ENCODE measurements around the gene PLEKHA8.
A peak's percentile ranks its signal among the peaks of the same experiment; 100 is the strongest.

Gene PLEKHA8

DNA sequence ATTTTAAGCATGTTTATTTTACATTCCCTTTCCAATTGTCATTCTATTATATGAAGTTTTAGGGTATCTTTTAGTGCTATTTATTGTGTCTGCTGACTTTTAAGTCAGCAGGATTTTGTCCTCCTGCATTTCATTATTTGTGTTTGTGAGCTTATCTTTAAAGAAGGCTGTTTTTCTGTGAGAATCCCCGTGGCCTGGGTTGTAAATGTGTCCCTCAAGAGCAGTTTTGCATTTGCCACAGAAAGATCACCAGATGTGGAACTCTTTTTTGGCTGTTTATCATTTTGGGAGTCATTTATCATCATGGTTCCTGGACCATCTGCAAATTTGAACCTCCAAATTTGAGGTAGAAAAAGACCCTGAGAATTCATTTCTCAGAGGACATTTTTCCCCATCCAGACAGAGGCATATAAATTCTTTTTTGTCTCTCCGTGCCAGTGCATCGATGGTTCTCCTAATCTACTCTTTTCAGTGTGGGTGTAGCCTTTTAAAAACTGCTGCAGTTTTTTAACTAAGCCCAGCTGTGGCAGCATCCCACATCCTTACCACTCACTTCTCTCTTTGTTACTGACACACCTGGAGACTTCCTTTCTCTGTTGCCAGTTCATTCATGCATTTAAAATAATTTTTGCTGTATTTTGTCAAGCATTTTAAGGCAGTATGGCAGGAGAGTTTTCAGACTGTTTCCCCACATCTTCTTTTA lies 86.5 kb downstream of the PLEKHA8 start:
- no peak for DNase-seq

DNA sequence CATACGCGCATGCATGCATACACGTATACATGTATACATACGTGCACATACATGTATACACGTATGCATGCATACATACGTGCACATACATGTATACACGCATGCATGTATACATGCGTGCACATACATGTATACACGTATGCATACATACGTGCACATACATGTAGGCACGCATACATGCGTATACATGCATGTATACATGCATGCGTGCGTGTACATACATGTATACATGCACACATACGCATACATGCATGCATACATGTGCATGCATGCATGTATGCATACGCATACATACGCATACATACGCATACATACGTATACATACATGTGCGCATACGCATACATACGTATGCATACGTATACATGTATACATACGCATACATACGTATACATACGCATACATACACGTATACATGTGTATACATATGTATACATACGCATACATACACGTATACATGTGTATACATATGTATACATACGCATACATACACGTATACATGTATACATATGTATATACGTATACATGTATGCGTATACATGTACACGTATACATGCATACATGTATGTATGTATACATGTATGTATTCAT lies 87.6 kb downstream of the PLEKHA8 start:
- DNase-seq = no peak

DNA sequence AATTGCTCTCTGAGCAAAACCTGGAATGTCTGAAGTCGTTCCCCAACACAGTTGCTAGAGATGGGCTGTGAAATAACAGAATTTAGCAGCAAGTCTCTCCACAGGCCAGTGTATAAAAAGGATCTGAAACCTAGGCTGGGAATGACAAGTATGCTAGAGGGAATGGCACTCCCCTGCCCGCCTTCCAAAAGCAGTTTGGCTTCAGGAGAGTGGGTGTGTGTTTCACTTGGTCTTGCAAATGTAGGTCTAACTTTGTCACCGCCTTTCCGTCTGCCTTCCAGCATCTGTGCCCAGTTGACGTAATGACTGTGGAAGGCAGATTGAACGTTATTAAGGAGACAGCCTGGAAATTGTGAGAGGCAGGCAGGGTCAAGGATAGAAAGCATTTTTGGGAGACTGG lies 88.6 kb downstream of the PLEKHA8 start:
- DNase-seq = no peak

DNA sequence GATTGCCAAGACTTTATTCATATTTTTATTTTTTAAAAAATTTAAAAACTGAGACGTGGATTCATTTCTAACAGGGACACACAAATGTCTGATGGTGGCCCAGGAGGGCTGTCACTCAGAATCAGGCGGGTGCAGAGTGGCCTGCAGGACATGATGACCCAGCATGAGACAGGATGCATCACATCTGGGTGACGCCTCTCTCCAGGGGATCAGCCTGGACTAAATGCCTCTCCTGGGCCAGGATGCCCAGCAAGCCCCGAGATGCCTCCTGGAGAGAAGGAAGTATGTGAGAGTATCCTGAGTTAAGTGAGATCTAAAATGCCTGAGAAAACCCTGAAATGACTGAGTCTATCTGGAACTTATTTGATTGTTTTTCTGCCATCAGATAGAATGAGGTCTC lies 89.7 kb downstream of the PLEKHA8 start:
- DNase-seq = no peak

DNA sequence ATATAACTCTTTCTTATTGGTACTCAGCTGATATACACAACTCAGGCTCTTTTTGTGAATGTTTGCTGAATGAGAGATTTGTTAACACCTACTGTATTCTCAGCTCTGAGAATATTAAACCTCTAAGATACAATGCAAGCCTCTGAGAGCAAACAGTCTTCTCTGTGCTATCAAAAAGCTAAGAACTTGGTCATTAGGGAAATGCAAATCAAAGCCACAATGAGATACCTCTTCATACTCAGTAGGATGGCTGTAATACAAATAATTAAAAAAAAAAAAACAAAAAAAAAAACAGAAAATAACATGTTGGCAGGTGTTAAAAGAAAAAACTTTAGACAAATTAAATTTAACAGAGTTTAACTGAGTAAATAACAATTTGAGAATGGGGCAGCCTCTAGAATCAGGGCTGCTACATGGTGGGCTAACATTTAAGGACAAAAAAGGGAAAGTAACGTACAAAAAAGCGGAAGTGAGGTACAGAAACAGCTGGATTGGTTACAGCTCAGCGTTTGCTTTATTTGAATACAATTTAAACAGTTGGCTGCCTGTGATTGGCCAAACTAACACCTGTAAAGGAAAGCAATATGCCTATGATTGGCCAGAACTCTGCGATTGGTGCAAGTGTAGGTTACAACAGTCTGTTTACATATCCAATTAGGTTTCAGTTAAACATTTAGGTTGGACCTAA lies 91.8 kb downstream of the PLEKHA8 start:
- DNase-seq = no peak

DNA sequence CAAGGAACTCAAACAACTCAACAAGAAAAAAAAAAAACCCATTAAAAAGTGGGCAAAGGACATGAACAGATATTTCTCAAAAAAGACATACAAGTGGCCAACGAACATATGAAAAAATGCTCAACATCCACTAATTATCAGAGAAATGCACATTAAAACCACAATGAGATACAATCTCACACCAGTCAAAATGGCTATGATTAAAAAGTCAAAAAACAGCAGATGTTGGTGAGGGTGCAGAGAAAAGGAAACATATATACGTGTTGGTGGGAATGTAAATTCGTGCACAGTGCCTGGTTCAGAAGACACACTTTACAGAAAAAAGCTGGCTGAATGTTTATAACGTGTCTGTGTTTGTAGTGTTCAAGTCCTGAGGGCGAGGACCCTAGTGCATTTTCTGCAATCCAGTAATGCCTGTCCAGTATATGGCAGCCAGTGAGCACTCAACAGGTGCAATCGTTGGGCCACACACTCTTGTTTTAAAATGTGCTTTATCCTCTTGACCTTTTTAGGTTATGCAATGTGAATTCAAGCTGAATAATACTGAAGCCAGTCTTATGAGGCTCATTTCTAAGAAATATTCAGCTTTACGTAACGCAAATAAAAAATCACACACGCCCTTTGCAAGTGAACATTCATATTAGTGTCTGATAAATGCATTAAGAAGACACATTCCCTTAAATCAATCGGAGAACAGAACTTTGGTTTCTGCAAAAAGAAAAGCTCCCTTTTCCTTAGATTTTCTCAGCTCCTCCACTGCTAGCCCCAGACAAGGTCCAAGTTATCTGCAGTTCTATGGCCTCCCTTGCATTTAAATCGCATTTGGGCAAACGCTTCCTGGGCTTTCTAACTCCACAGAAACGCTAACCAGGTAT lies 105.8 kb downstream of the PLEKHA8 start:
- DNase-seq = no peak

DNA sequence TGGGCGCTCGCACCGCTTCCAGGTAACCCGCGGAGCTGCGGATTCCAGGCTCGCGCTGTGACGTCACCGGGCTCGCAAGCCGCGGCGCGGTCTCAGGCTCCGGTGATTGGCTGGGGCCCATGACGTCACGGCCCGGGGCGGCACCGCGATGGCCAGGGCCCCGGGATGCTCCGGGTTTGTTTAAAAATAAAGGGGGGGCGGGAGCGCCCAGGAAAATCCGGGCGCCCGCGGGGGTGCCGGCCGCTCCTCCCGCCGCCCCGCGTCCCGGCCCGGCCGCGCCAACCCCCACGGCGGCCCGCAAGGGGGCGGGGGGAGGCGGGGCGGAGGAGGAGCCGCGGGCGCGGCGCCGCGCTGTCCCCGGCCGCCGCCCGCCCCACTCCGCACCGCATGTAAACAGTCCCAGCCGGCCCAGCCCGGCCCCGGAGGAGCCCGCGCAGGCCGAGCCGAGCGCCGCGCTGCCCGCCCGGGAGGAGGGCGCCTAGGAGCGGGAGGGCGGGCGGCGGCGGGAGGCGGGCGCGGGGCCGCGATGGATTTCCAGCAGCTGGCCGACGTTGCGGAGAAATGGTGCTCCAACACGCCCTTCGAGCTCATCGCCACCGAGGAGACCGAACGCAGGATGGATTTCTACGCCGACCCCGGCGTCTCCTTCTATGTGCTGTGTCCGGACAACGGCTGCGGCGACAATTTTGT lies 106.5 kb downstream of the PLEKHA8 start, which contains the start of gene MTURN:
TSS of gene MTURN (plus strand) at position 376 of the 690 bp plus-strand sequence. CDS start at position 527, 151 bp downstream.
- peak; percentile 89 for DNase-seq

DNA sequence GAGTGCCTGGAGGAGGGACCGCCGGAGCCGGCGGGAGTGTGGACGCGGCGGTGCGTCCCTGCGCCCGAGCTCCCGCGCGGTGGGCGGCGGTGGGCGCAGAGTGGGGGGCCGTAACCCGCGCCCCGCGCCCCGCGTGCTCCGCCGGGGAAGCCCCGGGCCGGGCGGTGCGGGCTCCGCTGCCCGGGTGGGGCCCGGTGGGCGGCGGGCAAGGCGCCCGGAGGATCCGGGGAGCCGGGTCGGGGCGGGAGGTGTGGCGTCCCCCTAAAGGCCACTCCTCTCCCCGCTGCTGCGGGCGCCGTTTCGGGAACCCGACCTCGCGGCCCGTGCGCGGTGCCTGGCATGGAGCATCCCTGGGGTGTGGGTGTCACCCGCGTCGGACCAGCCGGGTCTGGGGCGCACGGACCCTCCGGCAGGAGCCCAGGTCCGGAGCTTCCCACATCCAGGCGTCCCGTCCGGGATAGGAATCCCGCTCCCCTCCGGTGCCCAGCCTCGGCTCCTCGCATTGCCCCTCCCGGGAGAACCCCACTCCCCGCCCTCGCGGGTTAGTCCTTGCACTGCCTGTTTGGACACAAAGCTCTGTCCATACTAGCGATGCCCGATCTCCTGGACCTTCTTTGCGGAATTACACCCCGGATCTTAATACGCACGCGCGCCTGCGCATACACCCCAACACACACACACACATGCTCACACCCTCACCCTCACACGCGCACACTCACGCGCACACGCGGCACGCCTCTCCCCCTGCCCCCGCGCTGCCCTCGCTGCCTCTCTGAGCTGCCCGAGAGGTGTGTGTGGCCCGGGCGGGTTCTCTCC lies 107.3 kb downstream of the PLEKHA8 start:
- DNase-seq = peak; percentile 65

DNA sequence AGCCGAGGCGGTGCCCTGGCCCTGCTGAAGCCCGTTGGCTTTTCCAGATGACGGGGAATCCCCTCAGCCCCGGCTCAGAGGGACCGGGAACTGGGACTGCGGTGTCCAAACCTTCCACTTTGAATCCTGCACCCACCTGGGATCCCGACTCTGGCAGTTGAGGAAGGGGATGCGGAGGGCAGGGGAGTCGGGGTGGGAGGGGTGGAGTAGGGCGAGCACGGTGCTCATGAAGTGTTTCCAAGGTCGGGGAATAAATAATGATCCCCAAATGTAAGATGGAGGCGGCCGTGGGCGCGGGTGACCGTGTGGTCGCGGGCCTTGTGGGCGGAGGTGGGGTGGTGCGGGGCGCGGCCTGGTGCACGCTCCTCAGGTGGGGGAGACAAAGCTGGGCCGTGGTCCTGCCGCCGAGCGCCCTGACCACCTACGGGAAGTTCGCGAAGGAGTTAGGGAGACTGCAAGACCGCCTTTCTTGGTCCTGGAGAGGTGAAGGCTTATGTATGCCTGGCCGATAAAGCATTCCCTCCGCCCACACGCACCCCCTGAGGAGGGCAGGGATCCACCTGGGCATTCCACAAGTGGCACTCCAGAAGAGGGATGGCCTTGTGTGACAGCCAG lies 108.0 kb downstream of the PLEKHA8 start:
- DNase-seq = no peak

DNA sequence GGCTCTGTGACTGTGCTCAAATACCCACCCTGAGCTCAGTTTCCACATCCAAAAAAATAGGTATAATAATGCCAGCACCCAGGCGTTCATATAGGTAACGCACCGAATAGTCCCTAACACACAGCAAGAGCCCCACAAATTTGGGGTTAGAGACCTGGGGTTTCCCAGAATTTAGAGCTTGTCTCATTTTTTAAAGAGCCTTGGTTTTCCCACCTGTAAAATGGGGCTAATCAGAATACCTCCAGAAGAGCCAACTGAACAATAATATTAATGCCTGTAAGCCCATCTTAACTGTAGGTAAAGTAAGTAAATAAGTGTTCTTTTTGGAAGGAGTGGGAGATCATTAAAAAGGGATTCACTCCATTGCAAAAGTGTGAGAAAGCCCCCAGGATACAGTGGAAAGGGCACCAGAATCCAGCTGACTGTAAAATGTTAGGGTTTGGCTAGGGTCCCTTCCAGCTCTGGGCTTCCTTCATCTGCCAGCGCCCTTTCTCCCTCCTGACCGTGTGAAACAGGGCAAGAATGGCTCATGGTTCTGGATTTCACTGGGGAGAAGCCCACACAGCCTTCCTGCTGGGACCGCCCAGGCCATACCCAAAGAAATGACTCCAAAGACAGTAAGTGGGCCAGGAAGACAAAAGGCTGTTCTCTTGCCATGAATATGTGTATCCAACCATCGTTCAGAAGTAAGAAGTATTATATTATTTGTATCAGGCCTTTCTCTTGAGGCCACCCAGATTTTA lies 108.7 kb downstream of the PLEKHA8 start:
- no peak for DNase-seq

DNA sequence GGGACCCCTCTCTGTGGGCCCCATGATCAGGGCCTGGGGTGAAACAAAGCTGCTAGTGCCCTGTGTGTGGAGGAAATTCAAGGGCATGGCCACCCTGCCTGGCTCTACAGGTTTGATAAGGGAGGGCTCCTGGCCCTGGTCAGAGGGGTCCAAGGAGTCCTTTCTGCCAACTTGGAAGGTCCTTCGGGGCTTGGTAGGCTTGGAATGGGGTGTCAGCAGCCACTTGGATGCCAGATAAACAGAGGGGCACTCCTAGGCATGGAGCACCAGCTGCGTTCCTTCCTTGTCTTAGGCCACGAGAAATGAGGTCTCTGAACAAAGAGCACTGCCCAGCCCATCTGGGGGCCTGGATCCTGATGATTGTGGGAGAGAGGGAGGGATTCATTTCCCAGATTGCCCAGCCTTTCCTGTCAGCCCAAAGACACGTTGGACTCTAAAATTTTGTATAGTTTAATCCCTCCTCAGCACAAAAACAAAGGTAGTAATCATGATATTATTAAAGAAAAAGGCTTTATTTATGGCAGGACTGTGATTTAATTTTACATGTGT lies 111.7 kb downstream of the PLEKHA8 start:
- no peak for DNase-seq

DNA sequence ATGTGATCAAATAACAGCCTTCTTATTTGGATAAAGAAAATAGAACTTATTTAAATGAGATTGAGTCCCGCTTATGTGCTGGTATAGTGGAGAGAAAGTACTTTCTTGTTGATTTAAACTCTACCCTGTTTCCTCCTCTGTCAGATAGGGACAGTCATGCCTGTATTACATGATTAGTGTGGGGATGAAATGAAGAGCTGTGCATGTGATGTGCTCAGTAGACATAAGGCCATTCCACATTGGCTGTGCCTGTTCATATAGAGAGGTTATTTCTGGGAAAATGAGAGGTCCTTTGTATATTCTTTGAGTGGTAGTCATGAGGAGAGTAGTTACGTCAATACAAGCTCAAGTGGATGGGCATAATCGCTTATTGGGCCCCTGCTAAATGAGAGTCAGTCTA lies 112.2 kb downstream of the PLEKHA8 start:
- no peak for DNase-seq

DNA sequence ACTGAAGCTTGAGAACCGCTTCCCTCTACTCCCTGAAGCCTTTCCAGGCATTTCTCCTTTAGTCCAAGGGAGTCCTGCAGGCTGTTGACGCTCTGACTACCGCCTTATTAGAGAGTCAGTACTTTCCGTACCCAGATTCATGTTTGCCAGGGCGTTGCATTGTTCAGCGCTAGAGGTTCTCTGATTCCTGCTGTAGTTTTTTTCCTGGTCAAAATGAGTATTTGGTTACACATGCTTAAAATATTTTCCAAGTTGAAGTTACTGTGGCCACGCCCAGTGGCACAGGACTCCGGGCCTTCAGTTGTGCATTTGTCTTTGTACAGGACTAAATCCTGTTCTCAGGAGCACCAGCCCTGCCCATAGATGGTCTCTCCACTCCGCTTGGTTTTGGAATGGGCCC lies 114.5 kb downstream of the PLEKHA8 start:
- DNase-seq = no peak

DNA sequence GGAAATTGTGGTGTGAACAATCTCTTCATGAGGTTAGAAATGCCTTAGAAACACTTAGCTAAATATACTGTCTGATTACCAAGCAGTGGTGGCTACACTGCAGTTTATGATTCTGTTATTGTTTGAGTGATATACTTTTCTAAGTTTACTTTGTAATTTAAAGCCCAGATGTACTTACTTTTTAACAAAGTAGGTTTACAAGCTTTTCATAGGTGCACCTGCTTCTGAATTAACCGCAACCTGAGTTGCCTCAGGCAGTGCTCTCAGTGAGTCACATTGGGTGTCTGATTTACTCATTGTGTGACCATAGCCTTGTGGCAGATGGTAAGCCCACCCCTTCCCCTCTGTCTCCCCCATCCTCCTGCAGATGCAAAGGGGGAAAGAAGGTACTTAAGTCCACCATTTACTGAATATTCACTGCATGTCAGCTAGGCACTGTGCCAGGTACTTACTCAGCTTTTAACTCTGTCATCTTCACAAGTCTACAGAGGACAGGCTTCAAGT lies 115.6 kb downstream of the PLEKHA8 start:
- DNase-seq = no peak

DNA sequence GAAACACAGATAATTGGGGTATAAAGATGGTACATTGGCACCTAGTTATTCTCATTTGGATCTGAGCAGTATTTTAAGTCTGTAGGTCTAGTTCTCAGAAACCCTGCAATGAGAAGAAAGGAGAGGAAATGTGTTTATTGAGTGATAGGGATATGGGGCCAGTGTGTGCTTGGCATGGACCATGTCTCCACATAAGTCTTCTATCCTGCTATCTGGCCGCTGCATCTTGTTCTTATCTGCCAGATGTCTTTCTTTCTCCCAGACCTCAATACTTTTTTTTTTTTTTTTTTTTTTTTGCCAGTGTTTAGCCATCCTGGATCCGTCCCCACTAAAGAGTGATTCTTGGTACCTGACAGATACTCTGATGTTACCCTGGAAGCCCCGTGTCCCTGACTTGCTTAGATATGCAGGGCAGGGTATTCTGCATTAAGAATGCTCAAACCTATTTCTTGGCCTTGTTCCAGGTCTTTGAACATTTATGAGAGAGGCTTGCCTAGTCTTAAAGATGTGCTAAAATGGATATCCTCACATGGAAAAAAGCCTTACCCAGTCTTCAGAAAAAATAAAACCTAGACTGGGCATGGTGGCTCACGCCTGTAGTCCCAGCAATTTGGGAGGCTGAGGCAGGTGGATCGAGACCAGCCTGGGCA lies 116.6 kb downstream of the PLEKHA8 start:
- no peak for DNase-seq

DNA sequence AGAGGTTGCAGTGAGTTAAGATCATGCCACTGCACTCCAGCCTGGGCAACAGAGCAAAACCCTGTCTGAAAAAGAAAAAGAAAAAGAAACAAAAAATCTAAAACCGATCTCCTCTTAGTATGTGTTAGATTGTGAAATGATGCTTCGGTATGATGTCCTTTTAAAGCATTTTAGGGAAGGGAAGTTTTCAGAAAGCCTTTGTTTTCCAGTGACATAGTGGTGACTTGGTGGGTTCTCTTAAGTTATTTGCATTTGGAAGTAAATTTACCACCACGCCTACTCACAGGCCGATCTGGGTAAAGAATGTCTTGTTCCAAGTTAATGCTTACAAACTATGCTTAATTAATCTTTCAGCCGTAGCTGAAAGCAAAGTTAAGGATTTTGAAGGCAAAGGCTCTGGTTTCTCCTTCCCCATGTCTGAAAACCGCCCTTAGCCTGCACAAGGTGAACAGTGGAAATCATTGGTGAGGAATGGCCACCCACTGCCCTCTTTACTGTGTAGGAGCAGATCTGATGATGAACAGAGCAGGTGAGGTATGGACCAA lies 117.3 kb downstream of the PLEKHA8 start:
- DNase-seq = no peak

DNA sequence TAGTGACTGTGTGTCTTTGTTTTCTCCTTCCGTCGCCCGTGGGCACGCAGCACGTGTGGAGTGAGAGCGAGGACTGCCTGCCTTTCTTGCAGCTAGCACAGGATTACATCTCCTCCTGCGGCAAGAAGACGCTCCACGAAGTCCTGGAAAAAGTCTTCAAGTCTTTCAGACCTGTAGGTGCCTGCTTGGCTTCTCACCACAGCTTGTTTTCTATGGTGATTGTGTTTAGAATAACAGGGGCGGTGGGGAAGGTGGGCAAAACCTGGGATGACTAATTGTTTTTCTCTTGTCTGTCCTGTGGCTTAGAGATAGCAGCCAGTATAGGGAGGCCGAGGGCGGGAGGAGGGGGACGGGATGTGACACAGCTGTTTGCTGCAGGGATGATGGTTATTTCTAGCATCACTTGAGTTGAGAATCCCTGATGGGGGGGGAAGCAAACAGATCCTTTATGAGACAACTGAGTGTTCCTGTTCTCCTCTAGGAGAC lies 118.0 kb downstream of the PLEKHA8 start:
- peak; percentile 41 for DNase-seq

DNA sequence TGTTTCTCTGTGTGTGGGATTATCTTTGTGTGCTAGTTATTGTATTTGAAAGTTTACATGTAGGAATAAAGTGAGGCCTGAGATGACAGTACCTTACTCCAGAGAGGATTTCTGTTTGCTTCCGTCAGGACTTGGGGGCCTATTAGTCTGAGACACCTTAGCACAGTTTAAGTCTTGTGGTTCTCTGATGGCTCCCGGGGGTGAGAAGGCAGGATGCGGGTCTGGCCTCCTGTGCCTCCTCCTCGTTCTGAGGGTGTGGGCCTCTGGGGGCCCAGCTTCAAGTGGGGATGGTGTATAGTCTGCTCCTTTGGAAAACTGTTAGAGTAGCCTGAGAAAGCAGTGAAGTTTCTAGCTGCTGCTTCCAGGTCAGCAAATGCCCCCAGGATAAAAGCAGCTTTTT lies 119.0 kb downstream of the PLEKHA8 start:
- DNase-seq = no peak

DNA sequence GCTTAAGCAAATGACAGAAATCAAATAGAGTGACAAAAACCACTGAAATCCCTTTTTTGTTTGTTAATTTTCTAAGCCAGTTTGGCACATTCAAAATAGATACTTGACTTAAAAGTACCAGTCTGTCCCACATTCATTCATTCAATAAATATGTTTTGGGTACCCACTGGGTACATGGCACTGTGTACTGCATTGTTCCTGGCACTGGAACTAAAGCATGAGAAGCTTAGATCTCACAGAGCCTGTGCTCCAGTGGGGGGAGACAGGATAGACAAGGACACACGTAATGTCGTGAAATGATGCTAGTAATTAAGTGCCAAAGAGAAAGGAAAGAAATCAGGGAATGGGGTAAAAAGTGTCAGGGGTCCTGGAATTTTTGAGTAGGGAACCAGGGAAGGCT lies 119.6 kb downstream of the PLEKHA8 start:
- no peak for DNase-seq

All from activated CD8-positive, alpha-beta memory T cell treated with anti-CD3 and anti-CD28 coated beads, Interleukin-2, amount 50 U/mL, for 4 hours (primary cell).